ENCODE data around the gene ZNF831.

DNA sequence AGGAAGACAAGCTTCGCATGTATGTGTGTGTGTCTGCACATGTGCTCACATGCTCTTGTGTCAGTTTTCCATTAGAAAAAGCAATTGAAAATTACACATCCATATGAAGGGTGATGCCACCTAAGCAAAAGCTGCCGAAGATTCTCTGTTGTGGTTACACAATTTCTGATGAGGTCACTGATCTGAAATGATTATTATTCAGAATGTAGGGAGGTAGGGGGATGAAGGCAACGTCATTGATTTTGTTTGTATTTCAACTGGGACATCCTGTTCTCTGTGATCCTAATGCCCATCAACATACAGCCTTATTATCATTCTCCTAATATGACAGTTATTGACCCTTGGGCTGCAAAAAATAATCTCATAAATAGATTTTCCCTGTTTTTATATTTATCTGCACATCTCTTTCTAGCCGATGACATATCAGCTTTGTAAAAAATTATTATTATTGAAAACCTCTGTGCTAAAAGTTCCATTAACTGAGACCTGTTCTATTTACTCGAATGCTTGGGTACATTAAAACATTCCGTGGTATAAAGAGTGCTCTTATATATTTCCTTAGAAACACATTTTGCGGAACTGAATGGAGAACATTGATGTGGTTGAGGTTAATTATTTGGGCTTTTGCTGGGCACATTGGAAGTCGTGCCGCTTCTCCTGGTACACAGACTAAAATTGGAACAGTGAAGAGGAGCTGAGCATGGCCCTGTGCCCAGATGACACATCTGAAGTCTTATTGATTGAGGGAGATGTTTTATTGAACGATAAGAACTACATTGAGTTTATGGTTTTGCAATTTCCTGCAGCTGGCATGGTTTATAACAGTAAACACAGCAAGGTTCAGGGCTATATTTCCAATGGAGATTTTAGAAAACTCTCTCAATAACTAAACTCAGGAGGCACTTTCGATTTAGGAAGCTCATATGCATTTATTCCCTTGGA, 51.3 kb downstream of the ZNF831 start:
- TF ChIP-seq, protein P1, sequence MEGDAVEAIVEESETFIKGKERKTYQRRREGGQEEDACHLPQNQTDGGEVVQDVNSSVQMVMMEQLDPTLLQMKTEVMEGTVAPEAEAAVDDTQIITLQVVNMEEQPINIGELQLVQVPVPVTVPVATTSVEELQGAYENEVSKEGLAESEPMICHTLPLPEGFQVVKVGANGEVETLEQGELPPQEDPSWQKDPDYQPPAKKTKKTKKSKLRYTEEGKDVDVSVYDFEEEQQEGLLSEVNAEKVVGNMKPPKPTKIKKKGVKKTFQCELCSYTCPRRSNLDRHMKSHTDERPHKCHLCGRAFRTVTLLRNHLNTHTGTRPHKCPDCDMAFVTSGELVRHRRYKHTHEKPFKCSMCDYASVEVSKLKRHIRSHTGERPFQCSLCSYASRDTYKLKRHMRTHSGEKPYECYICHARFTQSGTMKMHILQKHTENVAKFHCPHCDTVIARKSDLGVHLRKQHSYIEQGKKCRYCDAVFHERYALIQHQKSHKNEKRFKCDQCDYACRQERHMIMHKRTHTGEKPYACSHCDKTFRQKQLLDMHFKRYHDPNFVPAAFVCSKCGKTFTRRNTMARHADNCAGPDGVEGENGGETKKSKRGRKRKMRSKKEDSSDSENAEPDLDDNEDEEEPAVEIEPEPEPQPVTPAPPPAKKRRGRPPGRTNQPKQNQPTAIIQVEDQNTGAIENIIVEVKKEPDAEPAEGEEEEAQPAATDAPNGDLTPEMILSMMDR (IDR thresholded peaks at IDR 0.05) = no peak
- no peak for TF ChIP-seq PRRX2 (CRISPR knock-in tag; IDR thresholded peaks at IDR 0.05)

Data from WTC11 (cell line).